GM23338 (cell line): ENCODE measurements around the gene KIF15. TPM values are rescaled to one million over a fixed set of nuclear protein-coding genes. Genes with fewer than 3 reads are reported as not detected.

Experiments
- ATAC-seq: fragments of 200-7000 bp; cut with Tn5 transposase; 3 replicates; pipeline ENCODE4 v1.9.1; 2020
- DNase-seq: peaks from one replicate; pipeline ENCODE4 v3.0.0-alpha.2; 2015; ENCODE audit warnings: low spot score
- H2AFZ ChIP-seq: fragments of 200-600 bp; sonication (generic); 2 replicates; pipeline ENCODE4 v1.8.0; 2016; ENCODE audit warnings: antibody characterized with exemption, mild to moderate bottlenecking, moderate library complexity
- H3F3A ChIP-seq: fragments of 200-600 bp; sonication (generic); replicated peaks from 2 replicates; pipeline ENCODE4 v1.8.0; 2017; ENCODE audit warnings: antibody characterized with exemption, mixed run types, low read depth
- H3K27ac ChIP-seq: fragments of 200-600 bp; sonication (generic); 2 replicates; pipeline ENCODE4 v1.6.1; 2016; ENCODE audit warnings: low read depth
- H3K27me3 ChIP-seq: fragments of 200-600 bp; sonication (generic); 2 replicates; pipeline ENCODE4 v1.8.0; 2016; ENCODE audit warnings: mild to moderate bottlenecking, mixed run types, moderate library complexity; ENCODE audit not compliant: insufficient read depth
- H3K36me3 ChIP-seq: fragments of 200-600 bp; sonication (generic); 2 replicates; pipeline ENCODE4 v1.8.0; 2016; ENCODE audit warnings: mild to moderate bottlenecking; ENCODE audit not compliant: insufficient read depth
- H3K4me1 ChIP-seq: fragments of 200-600 bp; sonication (generic); 2 replicates; pipeline ENCODE4 v1.8.0; 2016; ENCODE audit warnings: mild to moderate bottlenecking, moderate library complexity; ENCODE audit not compliant: insufficient read depth
- H3K4me2 ChIP-seq: fragments of 200-600 bp; sonication (generic); 2 replicates; pipeline ENCODE4 v1.7.1; 2017; ENCODE audit warnings: mixed run types
- H3K4me3 ChIP-seq: fragments of 200-600 bp; sonication (generic); 2 replicates; pipeline ENCODE4 v1.6.1; 2016; ENCODE audit warnings: mixed run types
- H3K79me2 ChIP-seq: fragments of 200-600 bp; sonication (generic); replicated peaks from 2 replicates; pipeline ENCODE4 v1.8.0; 2017; ENCODE audit warnings: mild to moderate bottlenecking; ENCODE audit not compliant: insufficient read depth
- H3K9me2 ChIP-seq: fragments of 200-600 bp; sonication (generic); 2 replicates; pipeline ENCODE4 v1.8.0; 2017; ENCODE audit not compliant: insufficient read depth
- H4K20me1 ChIP-seq: fragments of 200-600 bp; sonication (generic); replicated peaks from 2 replicates; pipeline ENCODE4 v1.8.0; 2017; ENCODE audit warnings: mild to moderate bottlenecking; ENCODE audit not compliant: insufficient read depth
- H3K27ac Mint-ChIP-seq: 2 replicates; pipeline ENCODE4 v1.8.0; 2020; ENCODE audit warnings: inconsistent platforms, mild to moderate bottlenecking, moderate library complexity, mixed read lengths
- H3K27me3 Mint-ChIP-seq: 3 replicates; pipeline ENCODE4 v1.8.0; 2022; ENCODE audit warnings: low read depth, mild to moderate bottlenecking, moderate library complexity, mixed read lengths, inconsistent platforms; ENCODE audit not compliant: insufficient read depth, poor library complexity
- H3K36me3 Mint-ChIP-seq: 3 replicates; pipeline ENCODE4 v1.8.0; 2021; ENCODE audit warnings: low read depth, mild to moderate bottlenecking, inconsistent platforms, moderate library complexity, mixed read lengths
- H3K4me1 Mint-ChIP-seq: 3 replicates; pipeline ENCODE4 v1.8.0; 2020; ENCODE audit warnings: mild to moderate bottlenecking, inconsistent platforms, mixed read lengths
- H3K4me3 Mint-ChIP-seq: 3 replicates; pipeline ENCODE4 v1.8.0; 2021; ENCODE audit warnings: moderate library complexity, mild to moderate bottlenecking, inconsistent platforms, mixed read lengths
- H3K9me3 Mint-ChIP-seq: 3 replicates; pipeline ENCODE4 v1.8.0; 2020; ENCODE audit warnings: moderate library complexity, mild to moderate bottlenecking, inconsistent platforms, mixed read lengths
- CREB1 ChIP-seq: fragments of 250-450 bp; sonication (Bioruptor Pico); IDR thresholded peaks from 2 replicates; pipeline ENCODE4 v1.5.0; 2020; ENCODE audit warnings: low read depth, mild to moderate bottlenecking, moderate library complexity
- CTCF ChIP-seq, 2 experiments: fragments of 200-600 bp in 1 of 2; sonication (generic) in 1 of 2; conservative IDR thresholded peaks; 2 replicates each; pipeline versions ENCODE4 v1.5.1 to v1.6.1; 2016 to 2017; ENCODE audit warnings: antibody characterized with exemption in 2 of 2, low read depth in 2 of 2, mild to moderate bottlenecking in 2 of 2, moderate library complexity in 1 of 2
- ETS1 ChIP-seq: IDR thresholded peaks from 2 replicates; pipeline ENCODE4 v1.6.1; 2016; ENCODE audit warnings: antibody characterized with exemption
- EZH2 ChIP-seq: fragments of 200-600 bp; sonication (generic); IDR thresholded peaks from one replicate; pipeline ENCODE4 v1.8.0; 2017; ENCODE audit warnings: antibody characterized with exemption, mild to moderate bottlenecking, low read depth; ENCODE audit not compliant: unreplicated experiment
- EZH2phosphoT487 ChIP-seq: fragments of 200-600 bp; sonication (generic); IDR thresholded peaks from one replicate; pipeline ENCODE4 v1.8.1; 2018; ENCODE audit warnings: antibody characterized with exemption; ENCODE audit not compliant: unreplicated experiment
- JUNB ChIP-seq: IDR thresholded peaks from one replicate; pipeline ENCODE4 v1.6.1; 2016; ENCODE audit warnings: antibody characterized with exemption; ENCODE audit not compliant: unreplicated experiment
- NANOG ChIP-seq: IDR thresholded peaks from 2 replicates; pipeline ENCODE4 v1.6.1; 2016; ENCODE audit warnings: antibody characterized with exemption, borderline replicate concordance
- POLR2AphosphoS5 ChIP-seq: IDR thresholded peaks from 2 replicates; pipeline ENCODE4 v1.6.1; 2016; ENCODE audit warnings: antibody characterized with exemption, low read depth
- REST ChIP-seq: IDR thresholded peaks from one replicate; pipeline ENCODE4 v1.6.1; 2018; ENCODE audit warnings: antibody characterized with exemption; ENCODE audit not compliant: unreplicated experiment
- STAT1 ChIP-seq: IDR thresholded peaks from one replicate; pipeline ENCODE4 v1.6.1; 2016; ENCODE audit warnings: antibody characterized with exemption; ENCODE audit not compliant: unreplicated experiment
- ZNF114 ChIP-seq: fragments of 250-450 bp; sonication (Bioruptor Pico); IDR thresholded peaks from 2 replicates; pipeline ENCODE4 v1.5.0; 2020; ENCODE audit warnings: mild to moderate bottlenecking, moderate library complexity
- ZNF331 ChIP-seq: fragments of 250-450 bp; sonication (Bioruptor Pico); IDR thresholded peaks from 2 replicates; pipeline ENCODE4 v1.5.0; 2020; ENCODE audit warnings: low read depth, mild to moderate bottlenecking, moderate library complexity
- ZNF462 ChIP-seq: fragments of 250-450 bp; sonication (Bioruptor Pico); IDR thresholded peaks from 2 replicates; pipeline ENCODE4 v1.5.0; 2020; ENCODE audit warnings: mild to moderate bottlenecking, moderate library complexity
- polyA plus RNA-seq: library from polyadenylated mRNA; unstranded; fragments of >200 nt; fragmentation: Nextera tagmentation; extraction: Ambion mirVana; gene quantifications from 2 replicates; pipeline ENCODE4 v1.2.1, GENCODE V29; 2016
- total RNA-seq: library from RNA; depleted of rRNA; stranded (reverse); fragments of >200 nt; shearing (Covaris generic); gene quantifications from 2 replicates; pipeline ENCODE4 v1.2.3, GENCODE V29; 2014

KIF15 gene
- total and polyA plus RNA-seq, 2 experiments from 2014 or later: 21.2 to 25.8 TPM

GRCh38 chr3:44885618-44886017, 124.0 kb downstream of the KIF15 start:
- Histone ChIP-seq H3K79me2 (no peaks in the 10 kb centered on the region), H3K9me2 (peaks cover 10% of the 10 kb centered on the region), H3K4me2 (no peak overlapping the region), H3F3A (no peaks in the 10 kb centered on the region), H3K4me3 (no peak overlapping the region), H3K27ac (no peak overlapping the region), H3K27me3 (no peaks in the 10 kb centered on the region), H4K20me1 (no peaks in the 10 kb centered on the region), H3K4me1 (peaks cover 9% of the 10 kb centered on the region), H3K36me3 (no peaks in the 10 kb centered on the region), H2AFZ (no peak overlapping the region; the same call in 1 of the 2 replicates)
- Mint-ChIP-seq H3K9me3 (peaks cover 9% of the 10 kb centered on the region; the same call in 2 of the 3 replicates), H3K4me3 (no peak overlapping the region), H3K4me1 (peaks cover 24% of the 10 kb centered on the region), H3K27ac (no peak overlapping the region), H3K36me3 (no peaks in the 10 kb centered on the region), H3K27me3 (peaks cover 5% of the 10 kb centered on the region)
- TF ChIP-seq CTCF (conservative IDR thresholded peaks at IDR 0.05; ENCODE audit: low read depth in 2 of 2) (no peak), POLR2AphosphoS5 (no peak), EZH2 (no peak), ETS1 (no peak), NANOG (no peak), ZNF462 (CRISPR knock-in tag) (no peak), ZNF114 (CRISPR knock-in tag) (no peak), ZNF331 (CRISPR knock-in tag) (no peak), JUNB (no peak), REST (no peak), CREB1 (CRISPR knock-in tag) (no peak), EZH2phosphoT487 (no peak), STAT1 (no peak)
- ATAC-seq: no peak
- DNase-seq: no peak
